GM13976 (cell line): ENCODE data around the gene DTL.

Source experiments
- DNase-seq: peaks from one replicate; pipeline ENCODE4 v3.0.0; 2012; ENCODE audit warnings: low spot score
- in situ Hi-C: fragments of 300-500 bp; cut with MboI; formaldehyde crosslinking; loops from one replicate; pipeline ENCODE4 v1.12.0; 2022; ENCODE audit warnings: low sequenced_read_pairs, mixed read lengths, inconsistent platforms; ENCODE audit not compliant: unreplicated experiment
- TF ChIP-seq, protein P1 (sequence below): IDR thresholded peaks from 2 replicates; pipeline ENCODE4 v1.5.1; 2012; ENCODE audit warnings: borderline replicate concordance, mild to moderate bottlenecking; ENCODE audit not compliant: insufficient read depth; ENCODE audit errors: extremely low read depth, missing control alignments, control extremely low read depth

DTL gene

GRCh38 chr1:212007178-212007577 lies 28.4 kb upstream of the DTL start:
- TF ChIP-seq, protein P1, sequence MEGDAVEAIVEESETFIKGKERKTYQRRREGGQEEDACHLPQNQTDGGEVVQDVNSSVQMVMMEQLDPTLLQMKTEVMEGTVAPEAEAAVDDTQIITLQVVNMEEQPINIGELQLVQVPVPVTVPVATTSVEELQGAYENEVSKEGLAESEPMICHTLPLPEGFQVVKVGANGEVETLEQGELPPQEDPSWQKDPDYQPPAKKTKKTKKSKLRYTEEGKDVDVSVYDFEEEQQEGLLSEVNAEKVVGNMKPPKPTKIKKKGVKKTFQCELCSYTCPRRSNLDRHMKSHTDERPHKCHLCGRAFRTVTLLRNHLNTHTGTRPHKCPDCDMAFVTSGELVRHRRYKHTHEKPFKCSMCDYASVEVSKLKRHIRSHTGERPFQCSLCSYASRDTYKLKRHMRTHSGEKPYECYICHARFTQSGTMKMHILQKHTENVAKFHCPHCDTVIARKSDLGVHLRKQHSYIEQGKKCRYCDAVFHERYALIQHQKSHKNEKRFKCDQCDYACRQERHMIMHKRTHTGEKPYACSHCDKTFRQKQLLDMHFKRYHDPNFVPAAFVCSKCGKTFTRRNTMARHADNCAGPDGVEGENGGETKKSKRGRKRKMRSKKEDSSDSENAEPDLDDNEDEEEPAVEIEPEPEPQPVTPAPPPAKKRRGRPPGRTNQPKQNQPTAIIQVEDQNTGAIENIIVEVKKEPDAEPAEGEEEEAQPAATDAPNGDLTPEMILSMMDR, result no peak
- in situ Hi-C loops, result no loop called here

DNA sequence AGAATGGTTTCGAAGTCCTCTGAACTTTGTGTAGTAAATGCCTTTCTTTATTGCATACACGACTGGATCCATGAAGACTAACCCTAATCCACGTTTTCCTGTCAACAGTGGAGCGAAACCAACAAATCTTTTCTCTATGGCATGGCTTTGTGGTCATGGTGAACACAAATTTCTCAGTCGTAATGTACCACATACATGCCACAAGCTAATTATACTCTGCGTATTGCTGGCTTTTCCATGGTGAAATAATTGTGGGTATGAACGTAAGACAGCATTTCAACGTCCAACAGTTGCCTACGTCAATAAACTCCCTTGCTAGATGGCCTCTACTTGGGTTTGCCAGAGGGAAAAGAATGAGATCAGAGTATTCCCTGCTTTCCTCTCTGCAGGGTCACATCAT lies 27.7 kb upstream of the DTL start:
- in situ Hi-C loops, result no loop called here
- TF ChIP-seq, protein P1, result no peak
- DNase-seq, result no peak

More at GRCh38 chr1:212007178-212007577, 28.4 kb upstream of the DTL start:
- DNase-seq, result no peak

GRCh38 chr1:212009561-212009960 lies 26.0 kb upstream of the DTL start:
- DNase-seq, result no peak
- in situ Hi-C loops, result no loop called here
- TF ChIP-seq, protein P1, result no peak

DNA sequence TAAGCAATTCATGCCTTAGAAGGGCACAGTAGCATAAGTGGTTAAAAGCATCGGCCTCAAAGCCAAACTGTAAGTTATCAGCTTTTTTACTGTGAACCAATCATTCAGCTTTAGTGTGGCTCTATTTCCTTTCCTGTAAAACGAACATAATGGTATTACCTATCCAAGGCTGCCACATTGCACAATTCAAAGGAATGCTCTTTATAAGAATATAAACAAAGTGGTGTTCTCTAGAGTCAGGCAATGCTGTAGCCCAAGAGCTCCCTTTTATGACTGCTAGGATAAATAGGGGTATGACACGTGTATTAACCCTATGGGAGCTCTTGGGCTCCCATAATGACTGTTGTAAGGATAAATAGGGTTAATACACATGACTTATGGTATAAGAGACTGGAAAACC lies 25.5 kb upstream of the DTL start:
- in situ Hi-C loops, result no loop called here
- TF ChIP-seq, protein P1, result no peak
- DNase-seq, result no peak

- in situ Hi-C loops, result no loop called here
- DNase-seq, result peak; percentile 77
- TF ChIP-seq, protein P1, result peak; percentile 95
Observed at GRCh38 chr1:212012034-212012740, 23.4 kb upstream of the DTL start.

GRCh38 chr1:212013672-212014071 lies 21.9 kb upstream of the DTL start:
- no peak for DNase-seq
- TF ChIP-seq, protein P1, result no peak
- in situ Hi-C loops, result no loop called here
